Sigmoid colon (tissue), 4 donors: Measurements from ENCODE around the gene CRTC2.

Experiments
- CTCF ChIP-seq, 4 experiments: fragments of 450-650 bp in 3 of 4; fragments of 200-600 bp in 1 of 4; IDR thresholded peaks; one replicate each; pipeline ENCODE4 v1.5.1; 2016 to 2019; ENCODE audit warnings: antibody characterized with exemption in 4 of 4, mild to moderate bottlenecking in 3 of 4, moderate library complexity in 2 of 4
- EP300 ChIP-seq, 4 donors: sonication (generic); formaldehyde crosslinking; IDR thresholded peaks; one replicate each; pipeline ENCODE4 v1.6.1; 2017; ENCODE audit warnings: antibody characterized with exemption in 4 of 4
- POLR2A ChIP-seq, 2 donors: fragments of 450-650 bp; IDR thresholded peaks; one replicate each; pipeline ENCODE4 v1.6.1; 2016; ENCODE audit warnings: antibody characterized with exemption in 2 of 2, mild to moderate bottlenecking in 2 of 2, moderate library complexity in 2 of 2
- POLR2AphosphoS5 ChIP-seq, 4 donors: sonication (generic); formaldehyde crosslinking; IDR thresholded peaks; one replicate each; pipeline ENCODE4 v1.6.1; 2017; ENCODE audit warnings: antibody characterized with exemption in 4 of 4

- TF ChIP-seq CTCF (IDR thresholded peaks at IDR 0.05): no peak
- TF ChIP-seq POLR2AphosphoS5 (IDR thresholded peaks at IDR 0.05): no peak
- no peak for TF ChIP-seq EP300 (IDR thresholded peaks at IDR 0.05)
- no peak for TF ChIP-seq POLR2A (IDR thresholded peaks at IDR 0.05)
Observed at GRCh38 chr1:154000420-154000819, 42.0 kb upstream of the CRTC2 start.
